HG03103 (cell line): Measurements from ENCODE around the gene ADSS1.

ENCODE experiments used
- ATAC-seq: cut with Tn5 transposase; IDR thresholded peaks from one replicate; pipeline ENCODE4 v1.9.1; 2021; ENCODE audit warnings: low read depth; ENCODE audit not compliant: unreplicated experiment

ADSS1 gene

GRCh38 chr14:104765517-104765916 is 41.5 kb downstream of the ADSS1 start:
- no peak for ATAC-seq

- ATAC-seq = no peak
These were observed 42.3 kb downstream of the ADSS1 start for GRCh38 chr14:104766256-104766862.

DNA sequence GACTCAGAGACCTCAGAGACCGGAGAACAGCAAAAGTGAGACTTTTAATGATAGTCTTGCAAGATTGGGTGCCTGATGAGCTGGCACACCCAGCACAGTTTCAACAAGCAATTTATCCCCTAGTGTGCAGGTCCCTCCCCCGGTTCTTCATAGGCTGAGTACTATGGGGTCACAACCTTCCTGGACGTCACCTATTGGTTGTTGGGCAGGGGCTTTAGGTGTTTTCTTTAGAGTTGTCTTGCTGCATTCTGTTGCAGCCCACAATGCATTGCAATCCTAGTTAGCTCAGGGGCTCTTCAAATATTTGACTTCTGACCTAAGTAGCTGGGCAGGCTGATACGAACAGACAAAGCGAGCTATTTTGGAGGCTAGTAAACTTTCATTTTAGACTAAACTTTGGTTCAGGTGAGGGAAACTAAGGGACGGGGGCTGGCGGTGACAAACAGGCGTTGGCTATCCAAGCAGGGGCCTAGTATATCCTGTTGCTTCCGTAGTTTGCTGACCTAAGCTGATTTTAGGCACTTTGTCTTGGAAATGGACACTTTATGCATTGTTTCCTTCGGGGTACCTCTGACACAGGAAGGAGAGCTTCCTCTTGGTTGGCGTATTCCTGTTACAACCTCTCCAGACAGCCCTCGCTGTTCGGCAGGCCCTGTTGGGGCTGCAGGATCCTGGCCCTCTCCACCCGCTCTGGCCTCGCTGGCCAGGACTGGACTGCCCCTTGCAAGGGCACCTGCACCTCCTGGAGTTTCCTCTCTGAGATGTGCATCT is 43.0 kb downstream of the ADSS1 start:
- ATAC-seq = no peak

DNA sequence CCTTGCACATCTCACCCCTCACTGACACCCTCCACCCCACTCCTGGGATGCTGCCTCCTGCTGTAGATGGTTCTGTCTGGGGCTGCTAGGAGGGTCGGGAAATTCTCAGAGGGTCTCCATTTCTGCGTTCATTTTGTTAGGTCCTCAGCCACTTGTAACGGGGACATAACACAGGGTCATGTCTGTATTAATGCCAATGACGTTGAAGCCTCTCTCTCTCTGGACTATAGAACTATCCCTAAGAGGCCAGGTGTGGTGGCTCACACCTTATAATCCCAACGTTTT is 43.5 kb downstream of the ADSS1 start:
- ATAC-seq = no peak

DNA sequence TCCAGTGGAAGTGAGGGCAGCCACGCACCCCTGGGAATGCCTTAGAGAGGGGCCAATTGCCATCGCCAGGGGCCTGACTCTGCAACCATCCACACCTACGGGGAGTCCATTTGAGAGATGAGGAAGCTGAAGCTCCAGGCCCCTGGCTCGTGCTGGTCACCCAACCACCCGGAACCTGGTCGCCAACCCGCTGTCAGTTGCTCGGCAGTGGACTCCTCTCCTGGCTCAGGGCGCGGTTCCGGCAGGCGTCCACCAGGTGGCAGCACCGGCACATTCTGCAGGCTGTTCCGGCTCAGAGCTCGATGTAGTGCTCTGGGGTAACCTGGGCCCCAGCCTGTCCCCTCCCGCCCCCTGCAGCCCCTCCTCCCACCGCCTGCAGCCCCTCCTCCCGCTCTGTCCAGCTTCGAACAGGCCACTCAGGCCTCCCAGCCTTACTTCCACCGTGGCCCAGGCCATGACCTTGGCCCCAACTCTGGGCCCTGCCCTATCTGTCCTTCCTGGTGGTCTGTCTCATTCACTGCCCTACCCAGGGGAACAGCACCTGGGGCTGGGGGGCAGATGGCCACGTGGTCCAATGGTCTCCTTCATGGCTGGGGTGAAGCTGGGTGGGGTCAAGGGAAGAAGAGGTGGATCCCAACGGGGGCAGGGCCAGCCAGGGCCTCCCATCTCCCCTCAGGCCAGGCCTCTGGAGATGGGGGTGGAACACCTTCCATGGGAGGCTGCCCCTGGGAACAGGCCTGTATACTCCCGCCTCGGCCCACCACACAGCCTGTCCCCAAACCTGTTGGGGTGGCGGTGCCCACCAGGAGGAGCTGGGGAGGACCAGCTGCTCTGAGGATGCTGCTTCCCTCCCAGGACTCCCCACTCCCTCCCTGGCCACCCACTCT is 44.7 kb downstream of the ADSS1 start:
- no peak for ATAC-seq

DNA sequence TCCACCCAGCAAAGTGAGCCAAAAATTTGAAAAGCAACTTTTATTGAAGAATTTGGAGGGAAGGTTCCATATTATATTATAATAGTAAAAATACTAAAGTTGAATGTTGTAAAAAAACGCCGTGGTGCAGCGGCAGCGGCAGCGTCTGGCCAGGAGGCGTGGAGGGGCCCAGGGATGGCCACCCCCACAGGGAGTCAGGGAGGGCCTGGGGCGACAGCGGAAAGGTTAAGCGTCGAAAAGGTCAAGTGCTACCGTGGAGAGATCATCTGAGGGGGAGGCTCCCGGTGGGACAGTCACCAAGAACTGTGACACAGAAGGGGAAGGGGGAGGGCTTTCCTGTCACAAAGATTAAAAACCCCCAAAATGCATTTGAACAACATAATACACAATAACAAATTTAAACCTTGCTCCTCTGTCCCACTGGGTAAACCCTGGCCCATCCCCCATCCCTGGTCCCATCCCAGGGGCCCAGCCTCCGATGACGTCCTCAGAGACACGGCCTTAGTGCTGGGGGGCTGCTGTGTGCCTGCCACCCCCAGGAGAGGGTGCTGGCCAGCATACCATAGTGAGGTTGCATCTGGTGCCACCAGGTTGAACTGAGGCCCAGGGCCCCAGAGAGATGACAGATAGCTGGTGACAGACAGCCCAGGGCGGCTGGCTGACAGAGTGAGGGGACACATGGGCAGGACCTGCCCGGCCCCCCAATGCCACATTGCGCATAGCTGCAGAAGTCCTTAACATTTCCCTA is 45.5 kb downstream of the ADSS1 start:
- ATAC-seq = no peak

GRCh38 chr14:104770072-104770579 is 46.1 kb downstream of the ADSS1 start:
- ATAC-seq = no peak

DNA sequence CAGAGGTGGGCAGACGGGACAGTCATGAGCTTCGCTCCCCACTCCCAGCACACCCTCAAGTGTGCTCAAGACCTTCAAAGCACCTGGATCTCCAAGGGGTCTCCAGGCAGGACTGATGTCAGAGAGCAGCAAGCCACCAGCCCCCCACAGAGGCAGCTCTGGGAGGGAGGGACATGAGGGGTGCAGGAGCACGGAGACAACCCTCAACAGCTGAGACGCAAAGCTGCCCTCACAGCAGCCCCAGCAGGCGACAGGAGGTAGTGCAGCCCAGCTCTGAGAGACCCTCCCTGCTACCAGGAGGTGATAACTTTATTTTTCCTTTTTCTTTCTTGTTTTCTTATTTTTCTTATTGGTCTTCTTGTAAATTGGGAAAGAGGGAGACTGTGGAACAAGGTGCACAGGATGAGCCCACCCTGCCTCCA is 46.8 kb downstream of the ADSS1 start:
- no peak for ATAC-seq

DNA sequence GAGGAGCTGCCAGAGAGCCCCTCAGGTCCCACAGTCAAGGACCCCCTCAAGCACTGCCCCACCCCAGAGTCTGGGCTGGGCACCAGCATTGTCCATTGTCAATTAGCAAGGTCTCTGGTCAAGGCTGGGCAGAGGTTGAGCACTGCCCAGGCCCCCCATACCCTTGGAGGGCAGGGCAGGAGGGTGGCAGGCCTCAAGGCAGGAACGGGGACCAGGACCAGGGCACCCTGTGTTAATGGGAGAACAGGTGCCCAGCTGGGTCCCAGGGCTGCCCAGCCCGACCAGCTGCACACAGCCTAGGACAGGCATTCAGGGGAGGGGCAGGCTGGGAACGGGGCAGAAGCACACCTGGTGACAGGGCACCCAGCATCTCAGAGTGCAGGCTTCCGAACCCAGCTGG is 47.3 kb downstream of the ADSS1 start:
- no peak for ATAC-seq

DNA sequence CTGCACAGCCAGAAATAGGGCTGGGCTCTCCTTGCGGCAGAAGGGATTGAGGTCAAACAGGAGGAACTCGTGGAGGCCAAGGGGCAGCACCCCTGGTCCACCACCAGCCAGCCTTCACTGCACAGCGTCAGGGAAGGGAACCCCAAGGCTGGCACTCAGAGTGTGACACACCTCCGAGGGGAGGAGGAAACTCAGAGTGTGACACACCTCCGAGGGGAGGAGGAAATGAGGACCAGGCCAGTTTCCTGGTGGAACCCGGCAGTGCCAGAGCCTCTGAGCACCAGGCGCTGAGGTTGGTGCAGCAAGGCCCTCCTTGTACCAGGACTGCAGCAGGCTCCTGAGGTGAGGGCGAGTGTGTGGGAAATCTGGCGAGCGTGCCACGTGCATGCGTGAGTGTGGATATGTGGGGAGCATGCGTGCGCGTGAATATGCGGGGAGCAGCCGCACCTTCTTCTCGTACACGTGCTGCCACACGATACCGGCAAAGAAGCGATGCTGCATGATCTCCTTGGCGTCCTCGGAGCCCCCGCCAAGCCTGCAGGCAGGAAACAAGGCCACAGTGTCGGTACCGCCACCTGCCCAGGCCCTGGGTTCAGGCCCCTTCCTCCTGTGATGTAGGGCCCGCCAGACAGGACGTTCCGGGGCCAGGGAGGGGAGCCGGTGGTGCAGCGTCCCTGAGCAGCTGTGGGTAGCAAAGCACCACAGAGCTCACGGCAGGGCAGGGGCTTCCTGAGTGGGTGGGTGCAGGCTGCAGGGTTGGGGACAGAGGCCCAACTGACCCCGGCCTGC is 48.1 kb downstream of the ADSS1 start:
- no peak for ATAC-seq

- ATAC-seq = no peak
These were observed 48.9 kb downstream of the ADSS1 start for GRCh38 chr14:104772707-104773504.

- no peak for ATAC-seq
These were observed 49.8 kb downstream of the ADSS1 start for GRCh38 chr14:104773505-104774452.

- no peak for ATAC-seq
These were observed 50.5 kb downstream of the ADSS1 start for GRCh38 chr14:104774453-104775072.

DNA sequence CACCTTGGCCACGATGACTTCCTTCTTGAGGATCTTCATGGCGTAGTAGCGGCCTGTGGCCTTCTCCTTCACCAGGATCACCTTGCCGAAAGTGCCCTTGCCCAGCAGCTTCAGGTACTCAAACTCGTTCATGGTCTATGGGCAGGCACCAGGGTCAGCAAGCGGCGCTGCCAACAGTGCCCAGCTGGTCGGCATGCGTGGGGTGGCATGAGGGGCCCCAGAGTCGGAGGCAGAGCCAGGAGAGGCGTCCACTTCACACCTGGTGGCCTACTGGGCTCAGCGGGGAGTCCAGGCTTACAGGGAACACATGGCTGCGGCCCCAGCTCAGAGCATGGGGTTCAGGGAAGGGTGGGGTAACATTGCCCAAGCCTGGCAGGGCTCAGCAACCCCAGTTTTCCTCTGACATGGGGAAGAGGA is 51.1 kb downstream of the ADSS1 start:
- no peak for ATAC-seq

DNA sequence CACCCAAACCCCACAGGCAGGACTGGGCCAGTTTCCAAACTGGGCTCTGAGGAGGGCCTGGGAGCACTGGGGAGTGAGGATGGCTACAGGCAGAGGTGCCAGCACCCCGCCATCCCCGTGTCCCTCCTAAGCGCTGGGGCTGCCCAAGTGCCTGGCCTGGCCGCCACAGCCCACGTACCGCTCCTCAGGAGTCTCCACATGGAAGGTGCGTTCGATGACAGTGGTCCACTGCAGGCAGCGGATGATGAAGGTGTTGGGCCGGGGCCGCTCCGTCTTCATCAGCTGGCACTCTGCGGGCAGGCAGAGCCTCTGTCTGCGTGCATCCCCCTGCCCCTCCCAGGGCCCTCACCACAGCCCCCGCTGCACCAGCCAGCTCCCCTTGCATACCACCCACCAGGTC is 52.5 kb downstream of the ADSS1 start:
- ATAC-seq = no peak

DNA sequence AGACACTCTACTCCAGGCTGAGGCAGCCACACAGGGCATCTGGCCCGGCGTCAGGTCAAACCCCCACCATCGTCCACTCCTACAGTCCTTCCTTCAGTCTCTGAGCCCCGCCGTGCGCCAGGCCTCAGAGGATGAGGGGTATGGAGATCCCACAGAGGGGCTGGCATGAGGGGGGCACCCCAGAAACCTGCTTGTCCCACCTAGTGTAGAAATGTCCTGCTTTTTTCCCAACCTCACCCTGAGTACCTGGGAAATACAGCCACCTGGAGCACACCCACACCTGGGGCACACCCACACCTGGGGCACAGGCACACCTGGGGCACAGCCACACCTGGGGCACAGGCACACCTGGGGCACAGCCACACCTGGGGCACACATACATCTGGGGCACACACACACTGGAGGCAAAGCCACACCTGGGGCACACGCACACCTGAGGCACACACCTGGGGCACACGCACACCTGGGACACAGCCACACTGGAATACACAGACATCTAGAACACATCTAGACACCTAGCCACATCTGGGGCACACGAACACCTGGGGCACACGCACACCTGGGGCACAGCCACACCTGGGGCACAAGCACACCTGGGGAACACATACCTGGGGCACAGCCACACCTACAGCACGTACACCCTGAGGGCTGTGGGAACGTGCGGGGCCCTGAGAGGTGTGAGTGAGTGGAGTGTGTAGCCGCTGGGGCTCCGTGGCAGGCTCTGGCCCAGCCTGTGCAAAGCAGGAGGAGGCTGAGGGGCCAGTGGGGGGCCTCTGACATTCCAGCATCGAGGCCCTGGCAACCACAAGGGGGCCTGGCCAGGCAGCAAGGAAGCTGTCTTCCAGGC is 53.2 kb downstream of the ADSS1 start:
- ATAC-seq = no peak

GRCh38 chr14:104777808-104778249 is 53.8 kb downstream of the ADSS1 start:
- ATAC-seq = no peak
